GM12878 (cell line): ENCODE measurements around the gene C5. TPM values are rescaled to one million over a fixed set of nuclear protein-coding genes. Genes with fewer than 3 reads are reported as not detected.

Experiments used
- ATAC-seq: fragments of 200-7000 bp; cut with Tn5 transposase; 3 replicates; pipeline ENCODE4 v1.9.1; 2020; ENCODE audit warnings: mild to moderate bottlenecking, moderate library complexity
- BruUV-seq: library from RNA; stranded (reverse); fragments of 400-500 nt; replicated peaks from 2 replicates; lab custom pipeline; 2021; lab: Mats Ljungman, UMichigan
- CTCF ChIA-PET: fragments of 300-600 bp; sonication (Branson Sonifier 250); formaldehyde crosslinking; extraction: SDS; loops from one replicate; lab custom pipeline; 2021; ENCODE audit warnings: inconsistent platforms; lab: Yijun Ruan, JAX
- POLR2A ChIA-PET: fragments of 350-600 bp; formaldehyde crosslinking; extraction: SDS; loops from one replicate; lab custom pipeline; 2021; ENCODE audit warnings: inconsistent platforms; lab: Charles Lee
- RAD21 ChIA-PET: fragments of 300-600 bp; sonication (Branson Sonifier 250); formaldehyde crosslinking; loops from one replicate; lab custom pipeline; 2023; ENCODE audit warnings: antibody characterized with exemption; ENCODE audit not compliant: unreplicated experiment; lab: Charles Lee
- SMC1A ChIA-PET: fragments of 300-600 bp; sonication (Branson Sonifier 250); formaldehyde crosslinking; loops from one replicate; lab custom pipeline; 2023; ENCODE audit not compliant: unreplicated experiment, uncharacterized antibody; lab: Charles Lee
- DNase-seq: peaks from one replicate; pipeline ENCODE4 v3.0.0-alpha.2; 2011; ENCODE audit warnings: low read depth, low spot score
- FAIRE-seq: peaks from 3 replicates; lab custom pipeline; 2011; peaks lifted over from hg19 to GRCh38; lab: Jason Lieb, UNC
- H2AFZ ChIP-seq: 2 replicates; pipeline ENCODE4 v1.6.0; 2011; ENCODE audit warnings: low read depth, low read length, control low read depth; ENCODE audit not compliant: control insufficient read depth
- H3K27ac ChIP-seq: 2 replicates; pipeline ENCODE4 v1.5.1; 2011; ENCODE audit warnings: control low read depth; ENCODE audit not compliant: control insufficient read depth, insufficient read depth
- H3K27me3 ChIP-seq, 2 experiments: replicated peaks in 1 of 2; 2 replicates each; pipeline versions ENCODE4 v1.6.0 to v1.6.1; 2011; ENCODE audit warnings: low read length in 1 of 2; ENCODE audit not compliant: control insufficient read depth in 2 of 2, insufficient read depth in 2 of 2
- H3K36me3 ChIP-seq, 2 experiments: 2 replicates each; pipeline ENCODE4 v1.5.1; 2011; ENCODE audit warnings: low read length in 1 of 2; ENCODE audit not compliant: control insufficient read depth in 2 of 2, insufficient read depth in 2 of 2
- H3K4me1 ChIP-seq: 2 replicates; pipeline ENCODE4 v1.6.1; 2011; ENCODE audit warnings: mild to moderate bottlenecking, low read length, moderate library complexity, mixed read lengths; ENCODE audit not compliant: control insufficient read depth, insufficient read depth
- H3K4me2 ChIP-seq: 2 replicates; pipeline ENCODE4 v1.6.0; 2011; ENCODE audit warnings: control low read depth; ENCODE audit not compliant: control insufficient read depth, insufficient read depth
- H3K4me3 ChIP-seq: fragments of 200-600 bp; sonication (generic); 2 replicates; pipeline ENCODE4 v1.5.1; 2016
- H3K79me2 ChIP-seq: 2 replicates; pipeline ENCODE4 v1.6.0; 2011; ENCODE audit warnings: low read length; ENCODE audit not compliant: control insufficient read depth, insufficient read depth
- H3K9ac ChIP-seq: 2 replicates; pipeline ENCODE4 v1.8.0; 2011; ENCODE audit warnings: low read length, control low read depth, mixed read lengths; ENCODE audit not compliant: control insufficient read depth, insufficient read depth
- H3K9me3 ChIP-seq: replicated peaks from 3 replicates; pipeline ENCODE4 v1.5.1; 2011; ENCODE audit warnings: mild to moderate bottlenecking, low read length; ENCODE audit not compliant: control insufficient read depth, insufficient read depth
- H4K20me1 ChIP-seq: 2 replicates; pipeline ENCODE4 v1.6.0; 2011; ENCODE audit not compliant: control insufficient read depth, insufficient read depth
- CUX1 ChIP-seq: IDR thresholded peaks from 2 replicates; pipeline ENCODE4 v1.6.1; 2012; ENCODE audit warnings: improper control_type of control experiment, low read depth, low read length; ENCODE audit not compliant: insufficient replicate concordance
- GATAD2B ChIP-seq: fragments of 450-650 bp; conservative IDR thresholded peaks from 2 replicates; pipeline ENCODE4 v1.6.1; 2017; ENCODE audit warnings: low read depth, mild to moderate bottlenecking, moderate library complexity
- TCF12 ChIP-seq: IDR thresholded peaks from 2 replicates; pipeline ENCODE4 v1.6.1; 2011; ENCODE audit warnings: low read depth, mild to moderate bottlenecking, low read length
- YBX1 ChIP-seq: fragments of 450-650 bp; IDR thresholded peaks from 2 replicates; pipeline ENCODE4 v1.6.1; 2016; ENCODE audit warnings: antibody characterized with exemption
- WGBS: methylation state at CpG from one replicate; pipeline ENCODE4 v1.1.6; 2016; ENCODE audit warnings: low lambda C conversion rate; ENCODE audit not compliant: insufficient replicate concordance, insufficient coverage; ENCODE audit errors: missing lambda C conversion rate; 5-methylcytosine and 5-hydroxymethylcytosine counted together
- in situ Hi-C: fragments of 300-500 bp; cut with MboI; formaldehyde crosslinking; loops from 9 replicates; pipeline ENCODE4 v1.14.3; 2018; ENCODE audit warnings: mixed read lengths
- intact Hi-C: fragments of 100-400 bp; cut with micrococcal nuclease; formaldehyde crosslinking; loops from one replicate; pipeline ENCODE4 v1.14.2; 2022; ENCODE audit not compliant: unreplicated experiment
- polyA plus RNA-seq, 11 experiments: library from polyadenylated mRNA; depleted of rRNA in 4 of 11; unstranded in 6 of 11; stranded (reverse) in 5 of 11; fragments of >200 nt; fragmentation: Nextera tagmentation in 4 of 11; fragmentation: Illumina TruSeq in 1 of 11; extraction: Ambion mirVana in 4 of 11; extraction: Trizol in 1 of 11; gene quantifications; 1 replicate in 1 of 11; 2 replicates in 10 of 11; pipeline versions ENCODE4 v1.2.1 to v1.2.3, GENCODE V29; 2011 to 2016; ENCODE audit warnings: inconsistent platforms in 2 of 11, missing spikeins in 2 of 11, low read depth in 1 of 11
- total RNA-seq, 4 experiments: library from RNA; depleted of rRNA in 3 of 4; stranded (reverse); fragments of >200 nt in 3 of 4; fragmentation: Illumina TruSeq in 1 of 4; extraction: Trizol in 1 of 4; gene quantifications; 2 replicates each; pipeline versions ENCODE4 v1.2.1 to v1.2.3, GENCODE V29; 2013 to 2021
- TF ChIP-seq, protein P1 (sequence below): fragments of 150-350 bp; IDR thresholded peaks from 2 replicates; pipeline ENCODE4 v1.6.1; 2014; ENCODE audit warnings: mild to moderate bottlenecking, low read depth, low read length
- TF ChIP-seq, protein P2 (sequence below): fragments of 450-650 bp; IDR thresholded peaks from 2 replicates; pipeline ENCODE4 v1.6.1; 2017; ENCODE audit warnings: mild to moderate bottlenecking, low read depth, inconsistent platforms; ENCODE audit not compliant: poor library complexity, severe bottlenecking
- TF ChIP-seq, protein P3 (sequence below): fragments of 450-650 bp; IDR thresholded peaks from 2 replicates; pipeline ENCODE4 v1.6.1; 2018; ENCODE audit warnings: mild to moderate bottlenecking, low read depth, moderate library complexity; ENCODE audit not compliant: partially characterized antibody

Gene C5
- total and polyA plus RNA-seq, 10 of the 15 experiments (the other 5 are each of a cell fraction or from before 2014, with no cell fraction given), result 0.39 to 2.2 (median 1.2) TPM

GRCh38 chr9:120998111-120998510 lies 52.0 kb downstream of the C5 start (continued):
- TF ChIP-seq, protein P1, sequence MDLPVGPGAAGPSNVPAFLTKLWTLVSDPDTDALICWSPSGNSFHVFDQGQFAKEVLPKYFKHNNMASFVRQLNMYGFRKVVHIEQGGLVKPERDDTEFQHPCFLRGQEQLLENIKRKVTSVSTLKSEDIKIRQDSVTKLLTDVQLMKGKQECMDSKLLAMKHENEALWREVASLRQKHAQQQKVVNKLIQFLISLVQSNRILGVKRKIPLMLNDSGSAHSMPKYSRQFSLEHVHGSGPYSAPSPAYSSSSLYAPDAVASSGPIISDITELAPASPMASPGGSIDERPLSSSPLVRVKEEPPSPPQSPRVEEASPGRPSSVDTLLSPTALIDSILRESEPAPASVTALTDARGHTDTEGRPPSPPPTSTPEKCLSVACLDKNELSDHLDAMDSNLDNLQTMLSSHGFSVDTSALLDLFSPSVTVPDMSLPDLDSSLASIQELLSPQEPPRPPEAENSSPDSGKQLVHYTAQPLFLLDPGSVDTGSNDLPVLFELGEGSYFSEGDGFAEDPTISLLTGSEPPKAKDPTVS, result no peak
- no peak for TF ChIP-seq GATAD2B

GRCh38 chr9:120997502-120997901 lies 52.6 kb downstream of the C5 start:
- Histone ChIP-seq H3K4me2 (no peak overlapping the region), H3K4me3 (no peak overlapping the region), H3K9ac (no peak overlapping the region), H3K27ac (no peak overlapping the region), H4K20me1 (no peaks in the 10 kb centered on the region), H3K36me3 (no peaks in the 10 kb centered on the region), H3K27me3 (no peaks in the 10 kb centered on the region), H3K79me2 (no peaks in the 10 kb centered on the region), H3K9me3 (no peaks in the 10 kb centered on the region), H3K4me1 (peaks cover 4% of the 10 kb centered on the region; the same call in 1 of the 2 replicates), H2AFZ (no peak overlapping the region)
- no peak for FAIRE-seq
- ChIA-PET POLR2A (no interaction called here), SMC1A (interaction anchor here (1.4 kb wide), 1 partner anchor 13 kb away, joined by 4 read pairs; no protein-coding TSS in a partner anchor), RAD21 (no interaction called here), CTCF (interaction anchor here (1.4 kb wide), 1 partner anchor 63 kb away, joined by 6 read pairs; no protein-coding TSS in a partner anchor)
- no TSS peak for BruUV-seq
- in situ Hi-C loops (no loop called here), intact Hi-C loops (no loop called here)
- ATAC-seq, result no peak
- whole genome bisulfite sequencing, result 89% methylated on average over 7 of the region's 7 CpGs
- no peak for DNase-seq
- TF ChIP-seq CUX1, result no peak
- TF ChIP-seq, protein P2, sequence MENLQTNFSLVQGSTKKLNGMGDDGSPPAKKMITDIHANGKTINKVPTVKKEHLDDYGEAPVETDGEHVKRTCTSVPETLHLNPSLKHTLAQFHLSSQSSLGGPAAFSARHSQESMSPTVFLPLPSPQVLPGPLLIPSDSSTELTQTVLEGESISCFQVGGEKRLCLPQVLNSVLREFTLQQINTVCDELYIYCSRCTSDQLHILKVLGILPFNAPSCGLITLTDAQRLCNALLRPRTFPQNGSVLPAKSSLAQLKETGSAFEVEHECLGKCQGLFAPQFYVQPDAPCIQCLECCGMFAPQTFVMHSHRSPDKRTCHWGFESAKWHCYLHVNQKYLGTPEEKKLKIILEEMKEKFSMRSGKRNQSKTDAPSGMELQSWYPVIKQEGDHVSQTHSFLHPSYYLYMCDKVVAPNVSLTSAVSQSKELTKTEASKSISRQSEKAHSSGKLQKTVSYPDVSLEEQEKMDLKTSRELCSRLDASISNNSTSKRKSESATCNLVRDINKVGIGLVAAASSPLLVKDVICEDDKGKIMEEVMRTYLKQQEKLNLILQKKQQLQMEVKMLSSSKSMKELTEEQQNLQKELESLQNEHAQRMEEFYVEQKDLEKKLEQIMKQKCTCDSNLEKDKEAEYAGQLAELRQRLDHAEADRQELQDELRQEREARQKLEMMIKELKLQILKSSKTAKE, result no peak
- no peak for TF ChIP-seq TCF12
- TF ChIP-seq YBX1, result no peak
- TF ChIP-seq, protein P3, sequence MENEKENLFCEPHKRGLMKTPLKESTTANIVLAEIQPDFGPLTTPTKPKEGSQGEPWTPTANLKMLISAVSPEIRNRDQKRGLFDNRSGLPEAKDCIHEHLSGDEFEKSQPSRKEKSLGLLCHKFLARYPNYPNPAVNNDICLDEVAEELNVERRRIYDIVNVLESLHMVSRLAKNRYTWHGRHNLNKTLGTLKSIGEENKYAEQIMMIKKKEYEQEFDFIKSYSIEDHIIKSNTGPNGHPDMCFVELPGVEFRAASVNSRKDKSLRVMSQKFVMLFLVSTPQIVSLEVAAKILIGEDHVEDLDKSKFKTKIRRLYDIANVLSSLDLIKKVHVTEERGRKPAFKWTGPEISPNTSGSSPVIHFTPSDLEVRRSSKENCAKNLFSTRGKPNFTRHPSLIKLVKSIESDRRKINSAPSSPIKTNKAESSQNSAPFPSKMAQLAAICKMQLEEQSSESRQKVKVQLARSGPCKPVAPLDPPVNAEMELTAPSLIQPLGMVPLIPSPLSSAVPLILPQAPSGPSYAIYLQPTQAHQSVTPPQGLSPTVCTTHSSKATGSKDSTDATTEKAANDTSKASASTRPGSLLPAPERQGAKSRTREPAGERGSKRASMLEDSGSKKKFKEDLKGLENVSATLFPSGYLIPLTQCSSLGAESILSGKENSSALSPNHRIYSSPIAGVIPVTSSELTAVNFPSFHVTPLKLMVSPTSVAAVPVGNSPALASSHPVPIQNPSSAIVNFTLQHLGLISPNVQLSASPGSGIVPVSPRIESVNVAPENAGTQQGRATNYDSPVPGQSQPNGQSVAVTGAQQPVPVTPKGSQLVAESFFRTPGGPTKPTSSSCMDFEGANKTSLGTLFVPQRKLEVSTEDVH, result no peak
